GM21619 (cell line): ENCODE data around the gene CRACR2B.

Experiments
- ATAC-seq: cut with Tn5 transposase; IDR thresholded peaks from one replicate; pipeline ENCODE4 v1.9.1; 2021; ENCODE audit not compliant: unreplicated experiment

Gene CRACR2B

GRCh38 chr11:827897-828192 is at the start of gene CRACR2B:
TSS of gene CRACR2B (plus strand) at chr11:827919. CDS start at chr11:828608, 689 bp downstream.
- ATAC-seq, result no peak

GRCh38 chr11:778976-779954 is 48.5 kb upstream of the CRACR2B start:
- ATAC-seq, result no peak

GRCh38 chr11:779955-780532 is 47.7 kb upstream of the CRACR2B start:
- ATAC-seq, result no peak

- no peak for ATAC-seq
Observed at GRCh38 chr11:782264-783174, 45.2 kb upstream of the CRACR2B start.

- no peak for ATAC-seq
Observed at GRCh38 chr11:783581-784015, 44.1 kb upstream of the CRACR2B start.

- ATAC-seq, result no peak
Observed at GRCh38 chr11:786235-787083, 41.3 kb upstream of the CRACR2B start.

- no peak for ATAC-seq
Observed at GRCh38 chr11:787084-787675, 40.5 kb upstream of the CRACR2B start.

GRCh38 chr11:788009-788640 is 39.6 kb upstream of the CRACR2B start:
- ATAC-seq, result no peak

GRCh38 chr11:788953-789940 is 38.5 kb upstream of the CRACR2B start:
- no peak for ATAC-seq

GRCh38 chr11:789943-790342 is 37.8 kb upstream of the CRACR2B start, which contains the start of gene CEND1:
TSS of gene CEND1 (minus strand) at chr11:790090. CDS start at chr11:788576, 1,514 bp downstream.
- ATAC-seq, result no peak

GRCh38 chr11:790721-791564 is 36.8 kb upstream of the CRACR2B start:
- no peak for ATAC-seq

GRCh38 chr11:791658-792534 is 35.8 kb upstream of the CRACR2B start:
- ATAC-seq, result no peak

- no peak for ATAC-seq
Observed at GRCh38 chr11:792535-792821, 35.2 kb upstream of the CRACR2B start.

GRCh38 chr11:792873-793272 is 34.8 kb upstream of the CRACR2B start:
- no peak for ATAC-seq

GRCh38 chr11:793556-793955 is 34.2 kb upstream of the CRACR2B start:
- no peak for ATAC-seq

GRCh38 chr11:794013-794765 is 33.5 kb upstream of the CRACR2B start:
- no peak for ATAC-seq
